Stimulated activated CD8-positive, alpha-beta memory T cell treated with anti-CD3 and anti-CD28 coated beads, Interleukin-4, amount 100 ng/mL, for 48 hours (primary cell): ENCODE data around the gene MN1.

Source experiments
- DNase-seq: peaks from one replicate; pipeline ENCODE4 v3.0.0-alpha.2; 2020

Gene MN1

GRCh38 chr22:27780161-27780575 is 21.4 kb downstream of the MN1 start:
- DNase-seq, result no peak

- no peak for DNase-seq
Measured at GRCh38 chr22:27779643-27780042, 21.9 kb downstream of the MN1 start.

- DNase-seq, result no peak
Measured at GRCh38 chr22:27778294-27779090, 23.1 kb downstream of the MN1 start.

GRCh38 chr22:27777128-27777527 is 24.4 kb downstream of the MN1 start:
- no peak for DNase-seq

GRCh38 chr22:27776650-27776958 is 25.0 kb downstream of the MN1 start:
- DNase-seq, result no peak

DNA sequence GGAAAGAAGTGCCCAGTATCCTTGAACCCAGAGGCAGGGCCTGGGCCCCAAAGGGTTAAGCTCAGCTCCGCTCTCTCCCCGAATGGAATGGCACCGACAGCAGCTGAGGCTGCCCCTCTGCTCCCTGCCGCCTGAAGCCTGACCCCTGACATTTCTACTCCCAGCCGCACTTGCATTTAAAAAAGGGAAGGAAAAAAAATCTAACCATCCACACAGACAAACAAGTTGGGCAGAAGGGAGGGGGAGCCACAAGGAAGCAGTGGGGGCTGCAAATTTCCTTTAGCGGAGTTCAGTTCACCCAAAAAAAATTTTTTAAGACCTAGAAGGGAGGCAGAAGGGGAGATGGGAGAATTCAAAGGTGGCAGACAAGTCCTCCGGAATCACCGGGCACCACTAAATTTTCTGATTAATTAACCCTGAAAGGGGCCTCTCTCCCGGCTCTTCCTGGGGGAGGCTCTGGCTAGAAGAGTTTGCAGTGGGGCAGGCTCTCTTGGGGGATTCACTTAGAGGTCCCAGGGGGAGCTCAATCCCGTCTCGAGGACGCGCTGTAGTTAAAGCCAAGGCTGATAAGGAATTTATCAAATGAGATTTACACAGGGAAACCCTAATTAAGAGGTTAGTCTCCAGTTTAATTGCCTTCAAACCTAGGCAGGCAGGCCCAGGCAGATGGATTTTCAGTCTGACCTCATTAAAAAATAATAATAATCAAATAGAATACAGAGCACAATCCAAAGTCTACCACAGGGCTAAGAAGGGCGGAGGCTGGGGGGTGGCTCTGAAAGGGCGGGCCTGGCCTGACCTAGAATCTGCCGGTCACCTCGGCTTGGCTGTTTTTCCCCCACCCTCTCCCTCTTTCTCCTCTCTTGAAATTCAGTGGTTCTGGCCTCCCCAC is 25.6 kb downstream of the MN1 start:
- DNase-seq, result no peak

- DNase-seq, result no peak
Measured at GRCh38 chr22:27775087-27775698, 26.4 kb downstream of the MN1 start.

- no peak for DNase-seq
Measured at GRCh38 chr22:27774200-27774599, 27.4 kb downstream of the MN1 start.

- no peak for DNase-seq
Measured at GRCh38 chr22:27772984-27773498, 28.5 kb downstream of the MN1 start.

DNA sequence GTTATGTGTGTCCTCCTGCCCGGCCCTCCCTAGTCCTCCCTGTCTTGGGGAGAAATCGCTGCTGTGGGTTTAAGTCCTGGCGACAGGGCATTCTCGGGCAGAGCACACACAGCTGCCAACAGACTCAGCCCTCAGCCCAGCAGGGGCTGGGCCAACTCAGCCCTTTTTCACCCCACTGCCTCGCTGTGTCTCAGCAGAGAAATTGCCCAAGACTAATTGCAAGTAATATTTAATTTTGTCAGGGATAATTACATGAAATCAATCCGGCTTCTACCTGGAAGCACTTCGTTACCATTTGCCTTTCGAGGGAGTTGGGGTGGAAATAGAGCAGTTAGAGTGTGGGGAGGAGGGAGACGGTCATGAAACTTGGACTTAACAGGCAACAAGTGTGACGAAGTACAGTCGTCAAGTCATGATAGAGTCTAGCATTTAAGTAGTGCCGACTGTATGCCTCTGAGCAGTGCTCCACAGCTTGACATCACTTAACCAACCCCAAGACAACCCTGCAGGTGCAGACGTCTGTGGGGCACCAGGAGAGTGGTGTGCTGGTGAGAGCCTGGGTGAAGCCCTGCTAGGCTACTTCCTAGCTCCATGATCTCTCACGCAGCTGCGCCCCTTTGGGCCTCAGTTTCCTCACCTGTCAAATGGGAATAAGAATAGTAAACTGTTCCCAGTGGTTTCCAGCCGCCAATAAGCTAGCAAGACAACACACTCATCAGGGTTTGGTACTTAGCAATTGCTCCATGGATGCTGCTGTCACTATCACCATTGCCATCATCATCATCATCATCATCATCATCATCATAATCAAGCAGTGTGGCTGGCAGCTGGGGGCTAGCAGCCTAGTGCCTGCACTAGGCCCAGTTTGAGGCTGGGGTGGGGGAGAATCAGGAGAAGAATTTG is 29.2 kb downstream of the MN1 start:
- DNase-seq, result no peak

GRCh38 chr22:27771637-27772036 is 29.9 kb downstream of the MN1 start:
- no peak for DNase-seq

GRCh38 chr22:27769012-27769411 is 32.5 kb downstream of the MN1 start:
- no peak for DNase-seq

DNA sequence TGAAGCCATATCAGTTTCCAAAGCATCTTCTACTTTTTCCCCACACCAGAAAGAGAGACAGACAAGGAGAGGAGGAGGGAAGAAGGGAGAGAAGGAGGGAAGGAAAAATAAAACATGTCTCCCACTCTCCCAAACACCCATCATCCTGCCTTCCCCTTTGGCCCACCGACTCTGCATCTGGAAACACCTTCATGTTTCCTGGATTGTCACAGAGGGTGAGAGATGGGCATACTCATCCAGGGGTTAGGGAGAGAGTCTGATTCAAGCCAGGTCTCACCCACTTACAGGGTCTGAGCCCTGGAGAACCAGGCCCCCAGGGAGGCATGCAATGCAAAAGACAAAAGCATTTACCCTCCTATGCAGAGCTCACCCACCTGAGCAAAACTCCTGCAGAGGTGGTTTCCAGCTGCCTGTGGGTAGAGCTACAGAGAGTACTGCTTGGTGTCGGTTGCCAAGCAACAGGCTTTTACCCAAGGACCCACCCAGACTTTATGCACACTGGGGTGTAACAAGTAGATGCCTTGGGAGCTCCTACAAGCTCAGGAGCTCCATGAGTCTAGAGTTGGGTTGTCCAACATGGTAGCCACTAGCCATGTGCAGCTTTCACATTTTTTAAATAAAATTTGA is 33.4 kb downstream of the MN1 start:
- no peak for DNase-seq

DNA sequence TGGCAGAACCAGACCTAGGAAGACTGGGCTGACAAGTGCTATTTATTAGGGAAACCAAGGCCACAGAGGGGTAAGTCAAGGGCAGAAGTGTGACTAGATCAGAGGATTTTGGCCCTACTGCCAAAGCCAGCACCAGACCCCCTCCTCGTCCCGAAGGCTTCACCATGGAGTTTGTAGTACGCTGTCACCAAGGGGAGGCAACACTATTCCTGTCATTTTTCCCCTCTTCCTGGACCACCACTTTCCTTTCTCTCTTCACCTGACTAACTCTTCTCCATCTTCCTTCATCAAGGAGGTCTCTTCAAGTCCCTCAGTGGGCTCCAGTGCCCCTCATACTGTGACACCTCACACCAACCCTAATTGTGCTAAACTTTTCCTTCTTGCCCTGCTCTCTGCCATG is 34.9 kb downstream of the MN1 start:
- DNase-seq, result no peak

DNA sequence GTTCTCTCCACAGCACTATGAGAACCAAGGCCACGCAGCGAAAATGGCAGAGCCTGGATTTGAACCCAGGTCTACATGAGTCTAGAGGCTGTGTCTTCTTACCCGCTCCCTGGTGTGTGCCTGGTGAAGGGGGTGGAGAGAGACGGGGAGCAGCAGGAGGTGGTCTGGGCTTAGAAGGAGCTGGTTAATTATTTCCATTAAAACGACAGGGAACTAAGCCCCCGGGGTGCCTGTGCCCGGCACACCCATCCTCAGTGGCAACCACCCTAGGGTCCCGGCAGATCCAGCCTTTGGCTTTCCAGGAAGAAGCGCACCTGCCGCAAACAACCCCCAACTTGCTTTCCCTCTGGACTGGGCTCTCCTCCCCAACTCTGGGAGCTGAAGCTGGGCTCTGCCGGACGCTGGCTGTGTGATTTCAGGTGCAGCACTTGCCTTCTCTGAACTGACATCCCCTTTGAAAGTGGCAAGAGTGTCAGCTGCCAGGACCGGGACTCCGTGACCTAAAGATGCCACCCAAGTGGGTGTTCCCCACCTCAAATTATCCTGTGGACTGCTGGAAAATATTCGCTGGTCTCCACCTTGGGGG is 35.8 kb downstream of the MN1 start:
- DNase-seq, result no peak

DNA sequence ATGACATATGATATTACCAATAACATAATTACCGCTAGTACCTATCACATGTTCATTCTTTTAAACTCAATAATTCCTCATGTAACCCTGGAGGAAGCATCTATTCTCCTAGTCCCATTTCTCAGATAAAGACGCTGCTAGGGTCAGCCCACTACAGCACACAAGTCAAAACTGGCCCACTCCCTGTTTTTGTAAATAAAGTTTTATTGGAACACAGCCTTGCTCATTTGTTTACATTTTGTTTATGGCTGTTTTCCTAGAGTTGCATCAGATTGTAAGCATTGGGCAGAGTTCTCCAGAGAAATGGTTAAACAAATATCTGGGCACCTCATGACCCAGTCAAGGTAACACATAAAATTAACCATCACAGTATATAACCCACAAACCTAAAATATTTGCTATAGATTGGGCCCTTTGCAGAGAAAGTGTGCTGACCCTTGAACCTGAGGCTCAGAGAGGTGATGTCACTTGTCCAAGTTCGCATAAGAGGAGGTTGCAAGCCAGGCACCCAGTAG is 36.8 kb downstream of the MN1 start:
- no peak for DNase-seq

- DNase-seq, result no peak
Measured at GRCh38 chr22:27761665-27762064, 39.9 kb downstream of the MN1 start.

GRCh38 chr22:27761000-27761399 is 40.6 kb downstream of the MN1 start:
- no peak for DNase-seq

- DNase-seq, result no peak
Measured at GRCh38 chr22:27760474-27760873, 41.1 kb downstream of the MN1 start.

DNA sequence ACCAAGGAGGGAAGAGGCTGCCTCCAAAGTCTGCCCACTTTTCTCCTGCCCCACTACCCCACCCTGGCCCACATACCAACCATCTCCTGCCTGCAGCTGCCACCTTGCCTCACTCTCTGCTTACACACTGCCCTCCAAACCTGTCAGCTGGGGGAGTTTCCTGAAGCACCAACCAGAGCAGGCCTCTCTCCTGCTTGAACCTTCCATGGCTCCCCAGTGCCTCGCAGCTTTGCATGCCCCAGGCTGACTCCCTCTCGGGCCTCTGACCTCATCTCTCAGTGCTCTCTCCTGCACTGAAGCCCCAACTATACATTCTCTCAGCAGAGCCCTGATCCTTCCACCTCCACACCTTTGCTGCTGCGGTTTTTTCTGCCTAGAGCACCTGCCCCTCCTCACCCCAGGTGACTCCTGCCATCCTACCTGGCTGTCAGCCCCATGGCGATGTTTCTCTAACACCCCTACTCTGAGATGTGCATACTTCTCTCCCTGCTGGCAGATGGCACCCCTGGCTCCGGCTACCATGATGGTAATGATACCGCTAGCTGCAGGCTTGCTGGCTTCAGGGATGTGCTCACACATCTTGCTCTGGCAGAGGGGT is 43.5 kb downstream of the MN1 start:
- DNase-seq, result no peak

DNA sequence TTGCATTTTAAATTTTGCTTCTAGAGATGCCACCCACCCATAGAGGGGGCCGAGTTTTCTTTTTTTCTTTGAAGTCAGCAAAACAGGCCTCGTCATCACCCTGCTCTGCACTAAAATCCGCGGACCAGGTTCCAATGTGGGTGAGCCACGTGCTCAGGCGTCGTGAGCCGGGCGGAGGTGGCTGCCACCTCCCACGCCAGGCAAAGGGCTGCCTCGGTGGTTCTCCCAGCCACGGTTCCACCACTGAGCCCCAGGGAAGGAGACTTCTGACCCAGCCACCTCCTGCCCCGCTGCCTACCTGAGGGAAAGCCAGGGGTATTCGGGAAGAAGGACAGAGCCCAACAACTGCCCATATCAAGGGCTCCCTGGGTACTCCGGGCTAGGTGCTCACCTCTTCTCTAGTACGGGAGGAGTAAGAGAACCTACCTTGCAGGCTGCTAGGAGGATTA is 45.3 kb downstream of the MN1 start:
- DNase-seq, result no peak
